ENCODE results near the gene CACNG8. TPM values are rescaled to one million over a fixed set of nuclear protein-coding genes. Genes with fewer than 3 reads are reported as not detected.
A peak's percentile ranks its signal among the peaks of the same experiment; 100 is the strongest.

Gene CACNG8
- total RNA-seq, 1 donor from 2014 or later, result under 0.01 TPM

DNA sequence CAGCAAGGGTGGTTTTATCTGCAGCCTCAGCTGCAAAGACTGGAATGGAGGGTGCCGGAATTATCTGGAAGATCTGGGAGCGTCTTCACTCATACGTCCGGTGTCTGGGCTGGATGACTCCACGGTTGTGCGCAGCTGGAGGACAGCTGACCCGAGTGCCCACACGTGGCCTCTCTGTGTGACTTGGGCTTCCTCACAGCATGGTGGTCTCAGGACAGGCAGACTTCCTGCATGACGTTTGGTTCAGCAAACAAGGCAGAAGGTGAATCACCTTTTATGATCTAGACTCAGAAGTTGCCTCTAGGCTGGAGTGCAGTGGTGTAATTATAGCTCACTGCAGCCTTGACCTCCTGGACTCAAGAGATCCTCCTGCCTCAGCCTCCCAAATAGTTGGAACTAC is 61.9 kb downstream of the CACNG8 start:
- no peak for TF ChIP-seq CTCF (IDR thresholded peaks at IDR 0.05; ENCODE audit: insufficient read depth, low read length, poor library complexity, severe bottlenecking)
- Histone ChIP-seq H3K27me3 (ENCODE audit: control insufficient read depth, insufficient read depth, low read length) (no peaks in the 10 kb centered on the region), H3K4me3 (ENCODE audit: low read depth, low read length) (no peak overlapping the region), H3K36me3 (ENCODE audit: control insufficient read depth, insufficient read depth, low read length) (no peaks in the 10 kb centered on the region)
- no peak for DNase-seq (ENCODE audit: low read depth)

GRCh38 chr19:54026656-54027055 is 63.9 kb downstream of the CACNG8 start:
- DNase-seq (ENCODE audit: low read depth), result no peak
- H3K27me3 ChIP-seq (ENCODE audit: control insufficient read depth, insufficient read depth, low read length), result no peaks in the 10 kb centered on the region
- no peak overlapping the region for H3K4me3 ChIP-seq (ENCODE audit: low read depth, low read length)
- no peaks in the 10 kb centered on the region for H3K36me3 ChIP-seq (ENCODE audit: control insufficient read depth, insufficient read depth, low read length)
- no peak for TF ChIP-seq CTCF (IDR thresholded peaks at IDR 0.05; ENCODE audit: insufficient read depth, low read length, poor library complexity, severe bottlenecking)

DNA sequence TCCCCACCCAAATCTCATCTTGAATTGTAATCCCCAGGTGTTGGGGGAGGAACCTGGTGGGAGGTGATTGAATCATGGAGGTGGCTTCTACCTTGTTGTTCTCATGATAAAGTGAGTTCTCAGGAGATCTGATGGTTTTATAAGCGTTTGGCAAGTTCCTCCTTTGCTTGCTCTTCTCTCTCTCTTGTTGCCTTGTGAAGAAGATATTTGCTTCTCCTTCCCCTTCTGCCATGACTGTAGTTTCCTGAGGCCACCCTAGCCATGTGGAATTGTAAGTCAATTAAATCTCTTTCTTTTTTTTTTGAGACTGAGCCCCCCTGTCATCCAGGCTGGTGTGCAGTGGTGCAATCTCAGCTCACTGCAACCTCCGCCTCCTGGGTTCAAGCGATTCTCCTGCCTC is 66.6 kb downstream of the CACNG8 start:
- H3K4me3 ChIP-seq (ENCODE audit: low read depth, low read length), result no peak overlapping the region

DNA sequence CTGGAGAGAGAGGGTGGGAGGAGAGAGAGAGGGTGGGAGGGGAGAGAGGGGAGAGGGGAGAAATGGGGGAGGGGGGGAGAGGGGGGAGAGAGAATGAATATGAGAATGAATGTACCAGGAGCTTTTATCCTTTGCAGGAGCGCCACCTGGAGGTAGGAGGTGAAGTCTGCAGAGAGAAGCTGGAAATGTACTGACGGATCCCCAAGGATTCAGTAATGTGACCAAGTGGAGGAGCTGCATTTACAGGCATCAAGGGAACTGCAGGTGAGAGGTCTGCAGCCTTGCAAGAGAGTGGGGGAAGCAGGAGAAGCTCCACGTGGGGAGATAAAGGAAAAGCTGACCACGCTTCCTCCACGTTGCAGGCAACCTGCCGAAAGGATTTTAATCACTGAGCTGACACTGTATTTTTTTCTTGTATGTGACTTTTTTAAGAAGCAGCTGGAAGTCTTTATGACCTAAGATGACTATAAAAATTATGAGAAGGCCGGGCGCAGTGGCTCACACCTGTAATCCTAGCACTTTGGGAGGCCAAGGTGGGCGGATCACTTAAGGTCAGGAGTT is 67.3 kb downstream of the CACNG8 start:
- DNase-seq (ENCODE audit: low read depth), result no peak
- no peaks in the 10 kb centered on the region for H3K36me3 ChIP-seq (ENCODE audit: control insufficient read depth, insufficient read depth, low read length)
- peak; percentile 69 for TF ChIP-seq CTCF (IDR thresholded peaks at IDR 0.05; ENCODE audit: insufficient read depth, low read length, poor library complexity, severe bottlenecking)
- no peaks in the 10 kb centered on the region for H3K27me3 ChIP-seq (ENCODE audit: control insufficient read depth, insufficient read depth, low read length)
- H3K4me3 ChIP-seq (ENCODE audit: low read depth, low read length), result no peak overlapping the region

More for the DNA sequence above, 66.6 kb downstream of the CACNG8 start:
- DNase-seq (ENCODE audit: low read depth), result no peak
- TF ChIP-seq CTCF (IDR thresholded peaks at IDR 0.05; ENCODE audit: insufficient read depth, low read length, poor library complexity, severe bottlenecking), result no peak
- Histone ChIP-seq H3K36me3 (ENCODE audit: control insufficient read depth, insufficient read depth, low read length) (no peaks in the 10 kb centered on the region), H3K27me3 (ENCODE audit: control insufficient read depth, insufficient read depth, low read length) (no peaks in the 10 kb centered on the region)

- DNase-seq (ENCODE audit: low read depth), result no peak
- H3K4me3 ChIP-seq (ENCODE audit: low read depth, low read length), result no peak overlapping the region
- no peaks in the 10 kb centered on the region for H3K27me3 ChIP-seq (ENCODE audit: control insufficient read depth, insufficient read depth, low read length)
- peak; percentile 32 for TF ChIP-seq CTCF (IDR thresholded peaks at IDR 0.05; ENCODE audit: insufficient read depth, low read length, poor library complexity, severe bottlenecking)
- no peaks in the 10 kb centered on the region for H3K36me3 ChIP-seq (ENCODE audit: control insufficient read depth, insufficient read depth, low read length)
Observed at GRCh38 chr19:54030895-54031586, 68.3 kb downstream of the CACNG8 start.
